Muscle of leg (tissue), 11 donors: ENCODE measurements around the gene SAMD10. TPM values are rescaled to one million over a fixed set of nuclear protein-coding genes. Genes with fewer than 3 reads are reported as not detected.

Experiments used
- DNase-seq: peaks from one replicate; pipeline ENCODE4 v3.0.0; 2013
- H3K27ac ChIP-seq: one replicate; pipeline ENCODE4 v1.5.1; 2013; ENCODE audit warnings: mild to moderate bottlenecking, low read length, control low read depth
- H3K27me3 ChIP-seq: one replicate; pipeline ENCODE4 v1.6.1; 2013; ENCODE audit warnings: low read length; ENCODE audit not compliant: control insufficient read depth, insufficient read depth
- H3K36me3 ChIP-seq: one replicate; pipeline ENCODE4 v1.6.1; 2013; ENCODE audit warnings: low read length; ENCODE audit not compliant: control insufficient read depth, insufficient read depth
- H3K4me1 ChIP-seq: one replicate; pipeline ENCODE4 v1.6.1; 2013; ENCODE audit warnings: low read length; ENCODE audit not compliant: control insufficient read depth, insufficient read depth
- H3K4me3 ChIP-seq: one replicate; pipeline ENCODE4 v1.5.1; 2013; ENCODE audit warnings: low read length, control low read depth
- H3K9me3 ChIP-seq: replicated peaks from 2 replicates; pipeline ENCODE4 v1.6.1; 2013; ENCODE audit warnings: low read depth, low read length; ENCODE audit not compliant: control insufficient read depth
- WGBS: methylation state at CpG from one replicate; pipeline ENCODE4 v1.1.5; 2013; ENCODE audit warnings: missing lambda C conversion rate; ENCODE audit not compliant: insufficient coverage; 5-methylcytosine and 5-hydroxymethylcytosine counted together
- polyA plus RNA-seq, 8 donors: library from polyadenylated mRNA; unstranded; fragments of 120-200 nt; gene quantifications; one replicate each; pipeline versions ENCODE4 v1.2.1 to v1.2.3, GENCODE V29; 2013; ENCODE audit warnings: inconsistent platforms in 1 of 8, low replicate concordance in 1 of 8; ENCODE audit not compliant: insufficient read length in 8 of 8, insufficient read depth in 1 of 8
- total RNA-seq: library from RNA; stranded (reverse); fragments of 120-200 nt; gene quantifications from one replicate; pipeline ENCODE4 v1.2.4, GENCODE V29; 2013

SAMD10 gene
- total and polyA plus RNA-seq, 9 donors, result 1.5 to 4.4 (median 3.8) TPM

- peak overlapping the region; percentile 56 for H3K4me3 ChIP-seq
- DNase-seq, result peak; percentile 79
Observed at GRCh38 chr20:63957004-63957689, 22.3 kb downstream of the SAMD10 start.

GRCh38 chr20:63956664-63957003, 22.8 kb downstream of the SAMD10 start:
- H3K4me1 ChIP-seq, result peaks cover 46% of the 10 kb centered on the region
- H3K27me3 ChIP-seq, result no peaks in the 10 kb centered on the region
- peaks cover 43% of the 10 kb centered on the region for H3K36me3 ChIP-seq
- no peak for DNase-seq
- no peaks in the 10 kb centered on the region for H3K9me3 ChIP-seq
- H3K27ac ChIP-seq, result peak overlapping the region; percentile 69
- peak overlapping the region; percentile 56 for H3K4me3 ChIP-seq
- WGBS, result 13% methylated on average over 1 of the region's 15 CpGs

More at GRCh38 chr20:63957004-63957689, 22.3 kb downstream of the SAMD10 start:
- Histone ChIP-seq H3K9me3 (no peaks in the 10 kb centered on the region), H3K27me3 (no peaks in the 10 kb centered on the region), H3K27ac (peak overlapping the region; percentile 69), H3K36me3 (peaks cover 44% of the 10 kb centered on the region), H3K4me1 (peaks cover 41% of the 10 kb centered on the region)
- WGBS, result 4% methylated on average over 25 of the region's 28 CpGs

GRCh38 chr20:63955827-63956663, 23.4 kb downstream of the SAMD10 start, which contains the start of gene UCKL1:
UCKL1 (minus strand) TSS chr20:63956416; CDS start chr20:63956372, 44 bp downstream.
- peak within 1 kb of the TSS; percentile 75 for H3K27ac ChIP-seq
- WGBS, result under 1% methylated on average over 82 of the region's 105 CpGs
- no peaks in the 10 kb centered on the region for H3K27me3 ChIP-seq
- H3K4me3 ChIP-seq, result peak within 1 kb of the TSS; percentile 95
- no peaks in the 10 kb centered on the region for H3K9me3 ChIP-seq
- H3K36me3 ChIP-seq, result peaks cover 37% of the 10 kb centered on the region
- peaks cover 52% of the 10 kb centered on the region for H3K4me1 ChIP-seq
- peak; percentile 97 for DNase-seq

- Histone ChIP-seq H3K27ac (peak overlapping the region; percentile 75), H3K27me3 (no peaks in the 10 kb centered on the region), H3K36me3 (peaks cover 35% of the 10 kb centered on the region), H3K4me1 (peaks cover 59% of the 10 kb centered on the region), H3K9me3 (no peaks in the 10 kb centered on the region), H3K4me3 (peak overlapping the region; percentile 95)
- DNase-seq, result peak; percentile 64
- WGBS, result 2% methylated on average over 31 of the region's 31 CpGs
Observed at GRCh38 chr20:63955281-63955826, 24.1 kb downstream of the SAMD10 start.

GRCh38 chr20:63953764-63954429, 25.5 kb downstream of the SAMD10 start:
- 69% methylated on average over 13 of the region's 13 CpGs for WGBS
- no peak overlapping the region for H3K27ac ChIP-seq
- no peak for DNase-seq
- H3K27me3 ChIP-seq, result no peaks in the 10 kb centered on the region
- peaks cover 74% of the 10 kb centered on the region for H3K4me1 ChIP-seq
- peaks cover 21% of the 10 kb centered on the region for H3K36me3 ChIP-seq
- no peaks in the 10 kb centered on the region for H3K9me3 ChIP-seq
- no peak overlapping the region for H3K4me3 ChIP-seq

GRCh38 chr20:63952769-63953168, 26.7 kb downstream of the SAMD10 start:
- Histone ChIP-seq H3K27me3 (no peaks in the 10 kb centered on the region), H3K36me3 (peaks cover 16% of the 10 kb centered on the region), H3K4me1 (peaks cover 81% of the 10 kb centered on the region), H3K4me3 (no peak overlapping the region), H3K27ac (peak overlapping the region; percentile 84), H3K9me3 (no peaks in the 10 kb centered on the region)
- 86% methylated on average over 8 of the region's 14 CpGs for WGBS
- no peak for DNase-seq

GRCh38 chr20:63952210-63952535, 27.3 kb downstream of the SAMD10 start:
- DNase-seq, result no peak
- no peaks in the 10 kb centered on the region for H3K27me3 ChIP-seq
- H3K9me3 ChIP-seq, result no peaks in the 10 kb centered on the region
- WGBS, result 68% methylated on average over 15 of the region's 15 CpGs
- peak overlapping the region; percentile 84 for H3K27ac ChIP-seq
- H3K36me3 ChIP-seq, result peaks cover 16% of the 10 kb centered on the region
- H3K4me3 ChIP-seq, result no peak overlapping the region
- H3K4me1 ChIP-seq, result peaks cover 81% of the 10 kb centered on the region

- 64% methylated on average over 11 of the region's 17 CpGs for WGBS
- peaks cover 78% of the 10 kb centered on the region for H3K4me1 ChIP-seq
- H3K27ac ChIP-seq, result peak overlapping the region; percentile 84
- peaks cover 16% of the 10 kb centered on the region for H3K36me3 ChIP-seq
- no peak overlapping the region for H3K4me3 ChIP-seq
- no peaks in the 10 kb centered on the region for H3K27me3 ChIP-seq
- H3K9me3 ChIP-seq, result no peaks in the 10 kb centered on the region
- no peak for DNase-seq
Observed at GRCh38 chr20:63951398-63952209, 27.8 kb downstream of the SAMD10 start.

- Histone ChIP-seq H3K27ac (peak overlapping the region; percentile 84), H3K4me1 (peaks cover 78% of the 10 kb centered on the region), H3K36me3 (peaks cover 22% of the 10 kb centered on the region), H3K4me3 (no peak overlapping the region), H3K9me3 (no peaks in the 10 kb centered on the region), H3K27me3 (no peaks in the 10 kb centered on the region)
- 74% methylated on average over 17 of the region's 20 CpGs for WGBS
- no peak for DNase-seq
Observed at GRCh38 chr20:63950701-63951397, 28.6 kb downstream of the SAMD10 start.
